Skeletal muscle tissue (tissue), 4 donors: ENCODE measurements around the gene ATP4A. TPM values are rescaled to one million over a fixed set of nuclear protein-coding genes. Genes with fewer than 3 reads are reported as not detected.

Experiments
- H3K27ac ChIP-seq: one replicate; pipeline ENCODE4 v1.7.0; 2013; ENCODE audit warnings: mild to moderate bottlenecking, low read depth, low read length, inconsistent platforms
- H3K27me3 ChIP-seq, 3 donors: one replicate each; pipeline ENCODE4 v1.7.0; 2013; ENCODE audit warnings: low read length in 3 of 3; ENCODE audit not compliant: control insufficient read depth in 3 of 3, insufficient read depth in 3 of 3
- H3K36me3 ChIP-seq, 3 donors: one replicate each; pipeline ENCODE4 v1.7.0; 2013; ENCODE audit warnings: low read length in 3 of 3; ENCODE audit not compliant: control insufficient read depth in 3 of 3, insufficient read depth in 3 of 3
- H3K4me1 ChIP-seq, 3 donors: one replicate each; pipeline ENCODE4 v1.7.0; 2013; ENCODE audit warnings: low read length in 3 of 3, mild to moderate bottlenecking in 3 of 3; ENCODE audit not compliant: control insufficient read depth in 3 of 3, insufficient read depth in 3 of 3
- H3K4me3 ChIP-seq, 3 donors: one replicate each; pipeline ENCODE4 v1.7.0; 2013; ENCODE audit warnings: low read length in 3 of 3
- H3K9ac ChIP-seq, 3 donors: one replicate each; pipeline ENCODE4 v1.7.0; 2013; ENCODE audit warnings: low read length in 3 of 3, mild to moderate bottlenecking in 3 of 3, moderate library complexity in 2 of 3, low read depth in 1 of 3
- H3K9me3 ChIP-seq, 3 donors: one replicate each; pipeline ENCODE4 v1.7.0; 2013; ENCODE audit warnings: low read length in 3 of 3; ENCODE audit not compliant: control insufficient read depth in 3 of 3
- total RNA-seq: library from RNA; depleted of rRNA; stranded (reverse); fragments of >200 nt; gene quantifications from one replicate; pipeline ENCODE4 v1.2.3, GENCODE V29; 2014
- donor health status: Osteomylitis.

ATP4A gene
- total RNA-seq, 1 donor from 2014 or later, result not detected

- Histone ChIP-seq H3K9ac (no peak overlapping the region), H3K4me3 (no peak overlapping the region), H3K27ac (no peak overlapping the region), H3K27me3 (peaks cover 44 to 72% (median 69%) of the 10 kb centered on the region in 3 donors), H3K4me1 (peaks cover 0 to 5% (median 0%) of the 10 kb centered on the region in 3 donors), H3K9me3 (no peaks in the 10 kb centered on the region), H3K36me3 (no peaks in the 10 kb centered on the region)
These were observed 33.9 kb downstream of the ATP4A start for GRCh38 chr19:35529241-35530218.

- Histone ChIP-seq H3K27ac (no peak within 1 kb of the TSS), H3K9ac (no peak within 1 kb of the TSS), H3K4me3 (no peak within 1 kb of the TSS), H3K27me3 (peaks cover 43 to 66% (median 64%) of the 10 kb centered on the region in 3 donors), H3K9me3 (no peaks in the 10 kb centered on the region), H3K36me3 (no peaks in the 10 kb centered on the region), H3K4me1 (no peaks in the 10 kb centered on the region)
These were observed 35.0 kb downstream of the ATP4A start, which contains the start of gene SBSN for GRCh38 chr19:35528218-35529038. Gene SBSN (minus strand): TSS chr19:35528311. CDS start chr19:35528281, 30 bp downstream.

- H3K27ac ChIP-seq, result no peak overlapping the region
- no peaks in the 10 kb centered on the region for H3K9me3 ChIP-seq
- no peaks in the 10 kb centered on the region for H3K36me3 ChIP-seq
- no peak overlapping the region for H3K9ac ChIP-seq
- no peaks in the 10 kb centered on the region for H3K4me1 ChIP-seq
- peaks cover 31 to 50% (median 47%) of the 10 kb centered on the region in 3 donors for H3K27me3 ChIP-seq
- no peak overlapping the region for H3K4me3 ChIP-seq
These were observed 37.6 kb downstream of the ATP4A start for GRCh38 chr19:35525873-35526272.

GRCh38 chr19:35524181-35524837 lies 39.1 kb downstream of the ATP4A start:
- peaks cover 26 to 50% (median 38%) of the 10 kb centered on the region in 3 donors for H3K27me3 ChIP-seq
- no peak overlapping the region for H3K9ac ChIP-seq
- H3K36me3 ChIP-seq, result no peaks in the 10 kb centered on the region
- no peaks in the 10 kb centered on the region for H3K4me1 ChIP-seq
- no peak overlapping the region for H3K27ac ChIP-seq
- no peaks in the 10 kb centered on the region for H3K9me3 ChIP-seq
- H3K4me3 ChIP-seq, result no peak overlapping the region

- no peak overlapping the region for H3K9ac ChIP-seq
- H3K27ac ChIP-seq, result no peak overlapping the region
- H3K9me3 ChIP-seq, result no peaks in the 10 kb centered on the region
- H3K36me3 ChIP-seq, result no peaks in the 10 kb centered on the region
- peaks cover 20 to 44% (median 34%) of the 10 kb centered on the region in 3 donors for H3K27me3 ChIP-seq
- H3K4me3 ChIP-seq, result no peak overlapping the region
- H3K4me1 ChIP-seq, result no peaks in the 10 kb centered on the region
These were observed 40.6 kb downstream of the ATP4A start for GRCh38 chr19:35522745-35523327.

GRCh38 chr19:35521124-35521743 lies 42.2 kb downstream of the ATP4A start:
- Histone ChIP-seq H3K27ac (no peak overlapping the region), H3K36me3 (no peaks in the 10 kb centered on the region), H3K9ac (no peak overlapping the region), H3K27me3 (peaks cover 15 to 37% (median 33%) of the 10 kb centered on the region in 3 donors), H3K4me3 (no peak overlapping the region), H3K4me1 (no peaks in the 10 kb centered on the region), H3K9me3 (no peaks in the 10 kb centered on the region)

GRCh38 chr19:35519291-35519690 lies 44.2 kb downstream of the ATP4A start:
- H3K27me3 ChIP-seq, result peaks cover 15 to 32% (median 24%) of the 10 kb centered on the region in 3 donors
- H3K36me3 ChIP-seq, result no peaks in the 10 kb centered on the region
- no peak overlapping the region for H3K4me3 ChIP-seq
- no peak overlapping the region for H3K27ac ChIP-seq
- no peak overlapping the region for H3K9ac ChIP-seq
- H3K4me1 ChIP-seq, result no peaks in the 10 kb centered on the region
- no peaks in the 10 kb centered on the region for H3K9me3 ChIP-seq

- Histone ChIP-seq H3K9me3 (no peaks in the 10 kb centered on the region), H3K27me3 (peaks cover 20 to 38% (median 31%) of the 10 kb centered on the region in 3 donors), H3K36me3 (no peaks in the 10 kb centered on the region), H3K4me1 (no peaks in the 10 kb centered on the region), H3K27ac (no peak overlapping the region), H3K9ac (no peak overlapping the region), H3K4me3 (no peak overlapping the region)
These were observed 45.1 kb downstream of the ATP4A start for GRCh38 chr19:35518313-35518712.

GRCh38 chr19:35517342-35517741 lies 46.1 kb downstream of the ATP4A start:
- no peaks in the 10 kb centered on the region for H3K4me1 ChIP-seq
- H3K4me3 ChIP-seq, result no peak overlapping the region
- H3K36me3 ChIP-seq, result no peaks in the 10 kb centered on the region
- no peak overlapping the region for H3K9ac ChIP-seq
- H3K27ac ChIP-seq, result no peak overlapping the region
- peaks cover 29 to 45% (median 36%) of the 10 kb centered on the region in 3 donors for H3K27me3 ChIP-seq
- no peaks in the 10 kb centered on the region for H3K9me3 ChIP-seq
